ENCODE data around the gene MAPK8IP1. TPM values are rescaled to one million over a fixed set of nuclear protein-coding genes. Genes with fewer than 3 reads are reported as not detected.

The MAPK8IP1 gene
- total RNA-seq, 1 donor from 2014 or later: 11.5 TPM

DNA sequence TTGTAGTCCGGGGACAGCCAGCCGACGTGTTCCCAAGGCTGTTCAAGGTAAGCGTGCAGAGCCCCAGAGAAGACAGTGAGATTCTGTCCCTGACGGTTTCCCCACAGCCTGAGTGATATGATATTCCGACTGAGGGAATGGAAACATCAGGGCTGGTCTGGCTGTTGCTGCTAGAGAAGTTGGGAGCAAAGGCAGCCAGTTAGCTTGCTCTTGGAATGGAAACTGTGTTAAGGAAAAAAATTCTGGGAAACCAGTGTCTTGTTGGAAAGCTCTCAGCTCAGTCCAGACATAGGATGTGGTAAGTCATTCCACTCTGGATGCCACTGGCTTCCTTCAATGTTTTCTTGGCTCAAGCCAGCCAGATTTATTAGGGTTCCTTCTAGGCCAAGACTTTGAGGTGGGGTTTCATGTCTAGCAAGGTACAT lies 29.4 kb upstream of the MAPK8IP1 start:
- no peaks in the 10 kb centered on the region for H3K9me3 Mint-ChIP-seq
- DNase-seq (ENCODE audit: low spot score in 2 of 2, unreplicated experiment in 2 of 2): no peak
- H3K4me1 Mint-ChIP-seq: peaks cover 4% of the 10 kb centered on the region
- TF ChIP-seq, protein P1, sequence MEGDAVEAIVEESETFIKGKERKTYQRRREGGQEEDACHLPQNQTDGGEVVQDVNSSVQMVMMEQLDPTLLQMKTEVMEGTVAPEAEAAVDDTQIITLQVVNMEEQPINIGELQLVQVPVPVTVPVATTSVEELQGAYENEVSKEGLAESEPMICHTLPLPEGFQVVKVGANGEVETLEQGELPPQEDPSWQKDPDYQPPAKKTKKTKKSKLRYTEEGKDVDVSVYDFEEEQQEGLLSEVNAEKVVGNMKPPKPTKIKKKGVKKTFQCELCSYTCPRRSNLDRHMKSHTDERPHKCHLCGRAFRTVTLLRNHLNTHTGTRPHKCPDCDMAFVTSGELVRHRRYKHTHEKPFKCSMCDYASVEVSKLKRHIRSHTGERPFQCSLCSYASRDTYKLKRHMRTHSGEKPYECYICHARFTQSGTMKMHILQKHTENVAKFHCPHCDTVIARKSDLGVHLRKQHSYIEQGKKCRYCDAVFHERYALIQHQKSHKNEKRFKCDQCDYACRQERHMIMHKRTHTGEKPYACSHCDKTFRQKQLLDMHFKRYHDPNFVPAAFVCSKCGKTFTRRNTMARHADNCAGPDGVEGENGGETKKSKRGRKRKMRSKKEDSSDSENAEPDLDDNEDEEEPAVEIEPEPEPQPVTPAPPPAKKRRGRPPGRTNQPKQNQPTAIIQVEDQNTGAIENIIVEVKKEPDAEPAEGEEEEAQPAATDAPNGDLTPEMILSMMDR (IDR thresholded peaks at IDR 0.05; ENCODE audit: unreplicated experiment): no peak
- H3K27me3 Mint-ChIP-seq (ENCODE audit: low read depth): no peaks in the 10 kb centered on the region
- no peak overlapping the region for H3K4me3 Mint-ChIP-seq
- peaks cover 9% of the 10 kb centered on the region for H3K36me3 Mint-ChIP-seq
- H3K27ac Mint-ChIP-seq: no peak overlapping the region

DNA sequence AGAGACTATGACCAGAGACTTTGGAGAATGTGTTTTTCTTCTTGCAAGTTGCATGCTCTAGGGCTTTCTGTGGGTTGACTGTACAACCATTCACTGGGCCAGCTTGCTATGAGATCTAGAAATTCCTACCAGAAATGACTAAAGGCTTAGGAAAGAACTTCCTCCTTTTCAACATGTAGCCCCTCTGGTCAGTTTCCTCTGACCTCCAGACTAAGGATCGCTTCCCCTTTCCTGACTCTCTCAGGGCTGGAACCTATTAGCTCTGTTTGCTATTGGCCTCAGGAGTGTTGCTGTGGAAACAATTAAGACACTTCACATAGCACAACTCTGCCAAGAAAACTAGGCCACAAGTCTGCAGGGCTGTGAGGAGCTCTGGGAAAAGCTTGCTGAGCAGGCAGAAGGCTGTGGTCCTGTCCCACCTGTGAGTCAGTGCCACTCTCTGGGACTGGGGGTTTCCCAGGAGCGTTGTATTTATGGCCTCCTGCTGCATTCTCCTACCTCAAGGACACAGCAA lies 27.4 kb upstream of the MAPK8IP1 start:
- H3K27me3 Mint-ChIP-seq (ENCODE audit: low read depth): no peaks in the 10 kb centered on the region
- no peak overlapping the region for H3K4me3 Mint-ChIP-seq
- H3K27ac Mint-ChIP-seq: peak overlapping the region; percentile 70
- H3K9me3 Mint-ChIP-seq: no peaks in the 10 kb centered on the region
- DNase-seq (ENCODE audit: low spot score in 2 of 2, unreplicated experiment in 2 of 2): no peak
- H3K36me3 Mint-ChIP-seq: peaks cover 10% of the 10 kb centered on the region
- peaks cover 4% of the 10 kb centered on the region for H3K4me1 Mint-ChIP-seq
- TF ChIP-seq, protein P1 (IDR thresholded peaks at IDR 0.05; ENCODE audit: unreplicated experiment): no peak

DNA sequence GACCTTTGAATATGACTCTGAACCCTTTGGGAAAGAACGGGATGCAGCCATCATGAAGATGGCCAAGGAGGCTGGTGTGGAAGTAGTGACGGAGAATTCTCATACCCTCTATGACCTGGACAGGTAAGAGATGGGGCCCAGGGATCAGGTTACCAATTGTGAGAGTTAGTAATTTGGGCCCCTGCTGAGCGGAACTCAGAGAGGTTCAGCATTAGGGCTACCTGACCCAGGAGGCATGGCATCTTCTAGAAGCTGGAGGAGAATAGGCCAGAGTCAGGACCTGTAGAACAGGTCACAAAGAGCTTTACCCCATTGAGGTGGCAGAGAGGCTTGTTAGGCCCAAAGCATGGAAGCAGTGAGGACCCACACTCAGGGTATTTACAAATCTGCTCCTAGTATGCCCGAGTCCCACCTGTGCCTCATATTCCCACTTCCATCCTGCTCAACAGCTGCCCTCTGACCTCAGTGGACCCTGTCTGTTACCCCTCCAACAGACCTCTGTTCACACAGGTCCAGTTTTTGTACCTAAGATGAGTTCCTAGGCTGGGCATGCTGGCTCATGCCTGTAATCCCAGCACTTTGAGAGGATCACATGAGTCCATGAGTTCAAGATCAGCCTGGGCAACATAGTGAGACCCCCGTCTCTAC lies 26.6 kb upstream of the MAPK8IP1 start:
- Mint-ChIP-seq H3K27me3 (ENCODE audit: low read depth) (no peaks in the 10 kb centered on the region), H3K9me3 (no peaks in the 10 kb centered on the region), H3K36me3 (peaks cover 13% of the 10 kb centered on the region), H3K4me3 (no peak overlapping the region), H3K4me1 (peaks cover 4% of the 10 kb centered on the region), H3K27ac (no peak overlapping the region)
- TF ChIP-seq, protein P1 (IDR thresholded peaks at IDR 0.05; ENCODE audit: unreplicated experiment): no peak
- DNase-seq (ENCODE audit: low spot score in 2 of 2, unreplicated experiment in 2 of 2): no peak

DNA sequence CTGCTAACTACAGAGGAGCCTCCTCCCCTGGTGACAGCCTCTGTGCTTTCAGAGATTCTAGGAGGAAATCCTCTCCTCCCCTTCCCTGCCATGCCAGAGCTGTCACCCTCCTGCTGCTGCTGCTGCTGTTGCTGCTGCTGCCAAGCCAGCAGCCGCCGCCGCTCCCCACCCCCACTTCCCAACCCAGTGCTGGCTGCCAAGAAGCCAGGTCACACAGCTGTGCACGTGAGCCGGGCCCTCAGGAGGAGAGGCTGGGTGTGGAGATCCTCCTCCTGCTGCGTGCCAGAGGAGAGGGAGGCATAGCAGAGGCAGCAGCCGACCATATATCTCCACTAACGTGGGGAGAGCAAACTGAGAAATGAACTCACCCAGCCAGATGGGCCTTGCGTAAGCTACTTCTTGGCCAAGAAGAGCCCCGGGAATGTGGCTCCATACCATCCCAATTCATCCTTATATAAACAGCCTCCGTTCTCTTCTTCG lies 25.8 kb upstream of the MAPK8IP1 start:
- peak overlapping the region; percentile 73 for H3K27ac Mint-ChIP-seq
- H3K4me1 Mint-ChIP-seq: peaks cover 4% of the 10 kb centered on the region
- H3K4me3 Mint-ChIP-seq: no peak overlapping the region
- no peaks in the 10 kb centered on the region for H3K27me3 Mint-ChIP-seq (ENCODE audit: low read depth)
- H3K9me3 Mint-ChIP-seq: no peaks in the 10 kb centered on the region
- DNase-seq (ENCODE audit: low spot score in 2 of 2, unreplicated experiment in 2 of 2): peak in 1 of 2 experiments; percentile 65
- TF ChIP-seq, protein P1 (IDR thresholded peaks at IDR 0.05; ENCODE audit: unreplicated experiment): no peak
- peaks cover 13% of the 10 kb centered on the region for H3K36me3 Mint-ChIP-seq

DNA sequence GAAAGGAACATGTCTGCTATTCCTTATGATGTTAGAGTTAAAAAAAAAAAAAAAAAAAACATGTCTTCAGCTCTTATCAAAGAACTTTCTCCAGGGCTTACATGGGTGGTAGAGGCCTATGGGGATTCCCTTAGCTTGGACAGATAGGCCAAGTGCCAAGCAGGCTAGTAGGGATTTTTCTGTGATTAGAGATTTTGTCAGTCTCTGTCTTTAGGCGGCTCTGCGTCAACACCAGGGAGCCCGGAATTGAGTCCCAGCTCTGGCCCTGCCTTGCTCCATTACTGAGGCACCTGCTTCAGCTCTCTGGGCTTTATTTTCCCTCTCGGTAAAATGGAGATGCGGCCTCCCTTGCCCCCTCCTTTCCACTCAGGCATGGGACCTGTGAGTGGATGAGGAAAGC lies 25.1 kb upstream of the MAPK8IP1 start:
- peaks cover 4% of the 10 kb centered on the region for H3K4me1 Mint-ChIP-seq
- H3K9me3 Mint-ChIP-seq: no peaks in the 10 kb centered on the region
- no peaks in the 10 kb centered on the region for H3K27me3 Mint-ChIP-seq (ENCODE audit: low read depth)
- no peak overlapping the region for H3K4me3 Mint-ChIP-seq
- H3K27ac Mint-ChIP-seq: peak overlapping the region; percentile 73
- TF ChIP-seq, protein P1 (IDR thresholded peaks at IDR 0.05; ENCODE audit: unreplicated experiment): no peak
- peaks cover 13% of the 10 kb centered on the region for H3K36me3 Mint-ChIP-seq
- DNase-seq (ENCODE audit: low spot score in 2 of 2, unreplicated experiment in 2 of 2): no peak
